Myometrial cell (primary cell): Measurements from ENCODE around the gene SRSF5. TPM values are rescaled to one million over a fixed set of nuclear protein-coding genes. Genes with fewer than 3 reads are reported as not detected.

Experiments
- total RNA-seq: library from RNA; depleted of rRNA; stranded (reverse); fragments of >200 nt; gene quantifications from 2 replicates; pipeline ENCODE4 v1.2.3, GENCODE V29; 2015

SRSF5 gene
- 106 and 124 TPM in 2 replicates for total RNA-seq

GRCh38 chr14:69766984-69767368 is at the start of gene SRSF5:
Gene SRSF5 (plus strand): TSS chr14:69767142. CDS start chr14:69768157, 1,015 bp downstream.

GRCh38 chr14:69796797-69797500 is 30.0 kb downstream of the SRSF5 start, which contains the start of gene SLC10A1:
Gene SLC10A1 (minus strand): TSS chr14:69797241. CDS start chr14:69797155, 86 bp downstream.

Other genes with a start within 250 kb of the SRSF5 start
- not detected in 2 replicates for gene CCDC177, start 192.3 kb upstream of the SRSF5 start, total RNA-seq
- gene SUSD6, start 155.5 kb upstream of the SRSF5 start, total RNA-seq = 8.3 and 8.4 TPM in 2 replicates
- gene SLC10A1, start 30.1 kb downstream of the SRSF5 start, total RNA-seq = not detected in 2 replicates
- 0.89 TPM in 1 of 2 replicates, not detected in the other for gene SMOC1, start 112.3 kb downstream of the SRSF5 start, total RNA-seq